Measurements from ENCODE around the gene FRS2. TPM values are rescaled to one million over a fixed set of nuclear protein-coding genes. Genes with fewer than 3 reads are reported as not detected.

Gene FRS2
- total and polyA plus RNA-seq, 9 of the 15 experiments (the other 6 are each of a cell fraction or from before 2014, with no cell fraction given) = 1.0 to 9.1 (median 6.0) TPM

- intact Hi-C loops (cut with micrococcal nuclease) = loop anchor here (5.0 kb wide), 1 partner anchor 33 kb away; no protein-coding TSS in a partner anchor
- H3K79me2 ChIP-seq (ENCODE audit: control insufficient read depth, insufficient read depth, low read length) = peaks cover 52% of the 10 kb centered on the region
- in situ Hi-C loops (cut with MboI) = no loop called here
Measured at GRCh38 chr12:69589082-69589481, 118.9 kb downstream of the FRS2 start.

More at GRCh38 chr12:69589082-69589481, 118.9 kb downstream of the FRS2 start:
- ChIA-PET CTCF (ENCODE audit: low intra/inter-chr PET ratio) (no interaction called here), POLR2A (interaction anchor here (0.8 kb wide), 1 partner anchor 20 kb away, joined by 3 read pairs; no protein-coding TSS in a partner anchor)
- Histone ChIP-seq H2AFZ (ENCODE audit: low read depth, low read length) (no peak overlapping the region), H3K9ac (ENCODE audit: insufficient read depth in 1 of 2, low read depth in 2 of 2, low read length in 2 of 2) (no peak overlapping the region), H3K9me3 (replicated peaks; ENCODE audit: control insufficient read depth, insufficient read depth, low read depth, low read length) (no peaks in the 10 kb centered on the region), H3K4me1 (replicated peaks in 1 of 2; ENCODE audit: control insufficient read depth in 2 of 2, insufficient read depth in 2 of 2, low read length in 2 of 2) (peaks cover 2 to 4% of the 10 kb centered on the region in 2 experiments; a peak in 2 of 5 replicates), H3K36me3 (ENCODE audit: control insufficient read depth, insufficient read depth, low read length) (peaks cover 80% of the 10 kb centered on the region), H3K27me3 (ENCODE audit: control insufficient read depth in 2 of 2, insufficient read depth in 2 of 2, low read length in 2 of 2) (no peaks in the 10 kb centered on the region), H3K27ac (ENCODE audit: extremely low read depth, low read depth, low read length) (no peak overlapping the region), H3K9me1 (ENCODE audit: control insufficient read depth, insufficient read depth, low read length) (no peaks in the 10 kb centered on the region), H3K4me2 (ENCODE audit: insufficient read depth, low read length) (no peak overlapping the region), H4K20me1 (replicated peaks; ENCODE audit: control insufficient read depth, insufficient read depth, low read length) (no peaks in the 10 kb centered on the region; the same call in 1 of the 2 replicates), H3K4me3 (no peak overlapping the region)
- ATAC-seq (no peak), FAIRE-seq (no peak), DNase-seq (ENCODE audit: extremely low read depth in 1 of 4, low spot score in 3 of 4) (no peak)
- no peak for TF ChIP-seq STAT6 (CRISPR knock-in tag; IDR thresholded peaks at IDR 0.05)
- peak; percentile 93 for TF ChIP-seq NFIX (CRISPR knock-in tag; IDR thresholded peaks at IDR 0.05; ENCODE audit: low read depth)
- TF ChIP-seq CXXC5 (CRISPR knock-in tag; IDR thresholded peaks at IDR 0.05) = no peak
- TF ChIP-seq CBX8 (IDR thresholded peaks at IDR 0.05; ENCODE audit: borderline replicate concordance, extremely low read depth, low read depth, low read length, poor library complexity, severe bottlenecking) = no peak
- no peak for TF ChIP-seq RNF2 (IDR thresholded peaks at IDR 0.05)
- no peak for TF ChIP-seq ZNF583 (CRISPR knock-in tag; IDR thresholded peaks at IDR 0.05)
- TF ChIP-seq SMC3 (conservative IDR thresholded peaks at IDR 0.05; ENCODE audit: insufficient read depth, low read depth, low read length) = no peak
- TF ChIP-seq ETV6 (IDR thresholded peaks at IDR 0.05; ENCODE audit: borderline replicate concordance in 1 of 2, low read depth in 2 of 2, low read length in 1 of 2) = no peak
- no peak for TF ChIP-seq ETV6 (CRISPR knock-in tag; IDR thresholded peaks at IDR 0.05; ENCODE audit: borderline replicate concordance)
- no peak for TF ChIP-seq PHF21A (IDR thresholded peaks at IDR 0.05; ENCODE audit: borderline replicate concordance, low read depth)
- TF ChIP-seq TRIM24 (IDR thresholded peaks at IDR 0.05) = no peak
- TF ChIP-seq SIRT6 (IDR thresholded peaks at IDR 0.05; ENCODE audit: low read depth, low read length) = no peak
- no peak for TF ChIP-seq MLX (CRISPR knock-in tag; conservative IDR thresholded peaks at IDR 0.05)
- peak; percentile 99 for TF ChIP-seq NFIC (IDR thresholded peaks at IDR 0.05)
- no peak for TF ChIP-seq TARDBP (IDR thresholded peaks at IDR 0.05)
- TF ChIP-seq SETDB1 (IDR thresholded peaks at IDR 0.05; ENCODE audit: low read length) = no peak
- TF ChIP-seq KDM5B (IDR thresholded peaks at IDR 0.05; ENCODE audit: insufficient replicate concordance, low read depth, low read length) = no peak
- no peak for TF ChIP-seq PRPF4 (IDR thresholded peaks at IDR 0.05; ENCODE audit: insufficient read depth, low read depth, low read length, poor library complexity, severe bottlenecking)
- no TSS peak for BruUV-seq (replicated peaks)
- WGBS (ENCODE audit: insufficient coverage, low coverage, missing lambda C conversion rate) = 67% methylated on average over 1 of the region's 2 CpGs

Measured in K562 (cell line).